Measurements from ENCODE around the gene RAB6B.

The RAB6B gene

DNA sequence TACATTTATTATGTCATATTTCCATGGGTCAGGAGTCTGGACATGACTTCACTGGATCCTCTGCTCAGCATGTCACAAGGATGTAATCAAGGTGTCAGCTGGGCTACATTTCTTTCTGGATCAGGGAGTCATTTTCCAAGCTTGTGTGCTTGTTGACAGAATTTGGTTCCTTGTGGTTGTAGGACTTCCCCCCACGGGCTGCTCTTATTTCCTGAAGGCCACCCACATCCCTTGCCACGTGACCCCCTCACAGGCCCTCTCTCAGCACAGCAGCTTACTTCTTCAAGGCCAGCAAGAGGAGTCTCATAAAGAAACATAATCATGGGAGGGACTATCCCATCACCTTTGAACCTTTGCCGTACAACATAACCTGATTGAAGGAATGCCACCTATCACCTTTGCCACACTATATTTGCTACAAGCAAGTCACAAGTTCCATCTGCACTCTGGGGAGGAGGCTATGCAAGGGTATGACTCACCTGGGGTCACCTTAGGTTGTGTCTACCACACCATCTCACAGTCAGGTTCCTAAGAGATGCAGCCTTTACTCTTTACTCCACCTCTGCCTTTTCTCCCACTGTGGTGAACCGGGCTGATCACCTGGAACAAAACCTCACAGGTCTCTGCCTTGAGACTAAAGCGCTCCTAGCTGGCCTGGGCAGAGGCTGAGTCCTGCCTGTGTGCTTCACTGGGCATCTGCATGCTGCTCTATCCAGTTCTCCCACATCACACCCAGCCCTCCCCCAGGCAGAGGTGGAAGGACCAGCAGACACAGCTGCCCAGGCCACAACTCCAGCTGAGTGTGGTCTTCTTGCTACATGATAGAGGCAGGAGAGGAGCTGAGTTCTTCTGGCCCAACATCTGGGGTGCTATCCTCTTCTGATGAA lies 13.5 kb downstream of the RAB6B start:
- no peak for DNase-seq (ENCODE audit: low read depth in 1 of 2, low spot score in 1 of 2)

DNA sequence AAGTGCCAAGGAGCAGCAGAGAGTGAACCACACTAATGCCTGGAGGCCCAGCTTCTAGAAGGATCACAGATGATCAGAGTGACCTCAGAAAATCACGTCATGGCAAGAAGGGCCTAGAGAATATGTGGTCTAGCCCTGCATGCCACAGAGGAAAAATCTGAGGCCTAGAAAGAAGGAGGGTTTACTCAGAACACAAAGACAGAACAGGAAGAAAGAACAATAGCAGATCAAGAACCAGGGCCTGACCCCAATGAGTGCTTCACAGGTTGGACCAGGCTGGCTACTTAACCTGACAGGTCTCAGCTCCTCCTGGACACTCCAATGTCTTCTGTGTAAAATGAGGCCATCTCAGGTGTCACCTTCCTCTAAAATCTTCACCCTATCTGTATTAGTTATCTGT lies 14.2 kb downstream of the RAB6B start:
- no peak for DNase-seq (ENCODE audit: low read depth in 1 of 2, low spot score in 1 of 2)

DNA sequence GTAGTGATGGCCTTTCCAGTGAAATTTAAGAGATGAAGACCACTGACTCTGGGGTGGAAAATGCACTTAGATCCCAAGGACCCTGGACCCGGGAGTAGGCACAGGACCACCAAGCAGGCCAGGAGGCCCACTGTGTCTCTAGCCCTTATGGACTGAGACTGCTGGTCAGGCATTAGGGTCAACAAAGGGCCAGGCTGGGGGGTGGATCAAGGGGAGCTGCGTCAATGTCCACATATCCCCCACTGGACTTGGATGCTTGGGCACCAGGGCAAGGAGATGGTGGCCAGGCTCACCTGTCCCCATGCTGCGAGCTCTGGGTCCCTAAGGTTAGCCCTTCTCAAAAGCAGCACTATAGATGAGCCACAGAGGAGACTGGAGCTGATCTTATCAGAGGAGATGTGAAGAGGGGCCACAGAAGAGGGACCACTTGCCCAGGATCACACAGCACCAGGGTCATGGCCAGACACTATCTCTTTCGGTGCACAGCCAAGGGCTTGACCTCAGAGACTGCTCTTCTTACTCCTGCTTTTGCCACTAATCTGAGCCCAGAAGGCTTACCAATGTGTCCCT lies 14.7 kb downstream of the RAB6B start:
- DNase-seq (ENCODE audit: low read depth in 1 of 2, low spot score in 1 of 2), result no peak

DNA sequence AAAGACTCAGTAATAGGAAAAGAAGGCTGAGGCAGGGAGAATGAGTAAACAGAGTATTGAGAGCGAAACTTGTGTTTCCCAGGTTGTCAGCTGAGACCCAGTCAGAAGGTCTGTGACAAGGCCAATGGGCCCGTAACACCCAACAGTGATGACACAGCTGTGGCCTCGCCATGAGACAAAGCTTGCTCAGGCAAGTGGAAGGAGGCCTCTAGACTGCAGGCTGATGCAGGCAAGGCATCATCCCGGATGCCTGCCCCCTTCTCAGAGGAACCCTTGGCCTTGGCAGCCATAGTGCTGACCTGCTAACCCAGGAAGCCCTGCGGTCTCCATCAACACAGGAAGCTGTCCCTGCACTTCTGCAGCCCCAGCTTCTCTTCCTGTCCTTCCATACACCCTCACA lies 15.4 kb downstream of the RAB6B start:
- DNase-seq (ENCODE audit: low read depth in 1 of 2, low spot score in 1 of 2), result no peak

DNA sequence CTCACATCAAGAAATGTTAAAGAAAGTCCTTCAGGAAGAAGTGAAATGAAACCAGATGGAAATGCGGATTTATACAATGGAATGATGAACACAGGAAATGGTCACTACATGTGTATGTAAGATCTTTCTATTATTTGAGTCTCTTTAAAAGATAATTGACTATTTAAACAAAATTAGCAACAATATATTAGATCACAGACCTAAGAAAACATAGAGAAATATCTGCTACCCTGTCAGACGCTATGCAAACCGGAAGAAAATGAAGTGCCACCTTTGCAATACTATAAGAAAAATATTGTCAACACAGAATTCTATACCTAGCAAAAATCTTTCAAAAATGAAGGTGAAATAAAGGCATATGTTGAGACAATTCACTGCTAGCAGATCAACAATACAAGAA lies 17.2 kb downstream of the RAB6B start:
- DNase-seq (ENCODE audit: low read depth in 1 of 2, low spot score in 1 of 2), result no peak

DNA sequence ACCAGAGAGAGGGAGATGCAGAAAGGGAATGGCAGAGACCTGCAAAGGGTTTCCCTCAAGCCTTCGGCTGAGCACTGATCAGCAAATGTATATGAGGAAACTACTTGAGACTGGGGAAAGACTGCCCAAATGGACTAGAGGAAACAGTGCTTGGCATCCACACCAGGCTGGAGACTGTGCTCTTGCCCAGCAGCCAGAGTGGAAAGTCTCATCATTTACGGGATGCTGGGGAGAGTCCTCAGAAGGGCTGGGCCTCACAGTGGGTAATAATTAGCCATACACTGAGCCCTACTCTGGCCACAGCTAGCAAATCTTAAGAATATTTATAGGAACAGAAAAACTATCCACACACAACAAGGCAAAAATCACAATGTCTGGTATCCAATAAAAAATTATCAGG lies 18.5 kb downstream of the RAB6B start:
- no peak for DNase-seq (ENCODE audit: low read depth in 1 of 2, low spot score in 1 of 2)

DNA sequence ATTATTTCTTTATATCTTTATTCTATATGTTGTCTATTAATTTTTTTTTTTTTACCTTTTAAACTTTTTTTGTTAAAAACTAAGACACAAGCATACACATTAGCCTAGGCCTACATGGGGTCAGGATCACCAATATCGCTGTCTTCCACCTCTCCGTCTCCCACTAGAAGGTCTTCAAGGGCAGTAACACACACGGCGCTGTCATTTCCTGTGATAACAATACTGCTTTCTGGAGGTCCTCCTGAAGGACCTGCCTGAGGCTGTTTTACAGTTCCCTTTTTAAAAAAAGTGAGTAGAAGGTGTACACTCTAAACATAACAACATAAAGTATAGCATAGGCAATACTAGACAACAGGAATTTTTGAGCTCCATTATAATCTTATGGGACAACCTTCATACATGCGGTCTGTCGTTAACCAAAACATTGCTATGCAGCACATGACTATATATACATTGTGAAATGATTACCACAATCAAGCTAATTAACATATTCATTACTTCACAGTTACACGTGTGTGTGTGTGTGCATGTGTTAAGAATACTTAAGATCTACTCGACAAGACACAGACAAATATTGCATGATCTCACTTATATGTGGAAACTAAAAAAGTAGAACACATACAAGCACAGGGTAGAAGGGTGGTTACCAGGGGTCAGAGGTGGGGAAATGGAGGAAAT lies 20.8 kb downstream of the RAB6B start:
- no peak for DNase-seq (ENCODE audit: low read depth in 1 of 2, low spot score in 1 of 2)

DNA sequence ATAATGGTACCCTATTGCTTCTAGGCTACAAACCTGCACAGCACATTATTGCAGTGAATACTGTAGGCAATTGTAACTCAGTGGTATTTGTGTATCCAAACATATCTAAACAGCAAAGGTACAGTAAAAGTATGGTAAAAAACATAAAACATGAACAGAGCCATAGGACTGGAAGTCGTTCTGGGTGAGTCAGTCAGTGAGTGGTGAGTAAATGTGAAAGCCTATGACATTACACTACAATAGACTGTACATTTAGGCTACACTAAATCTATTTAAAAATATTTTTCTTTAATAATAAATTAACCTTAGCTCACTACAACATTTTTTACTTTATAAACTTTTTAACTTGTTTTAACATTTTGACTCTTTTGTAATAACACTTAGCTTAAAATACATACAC lies 21.3 kb downstream of the RAB6B start:
- DNase-seq (ENCODE audit: low read depth in 1 of 2, low spot score in 1 of 2), result no peak

DNA sequence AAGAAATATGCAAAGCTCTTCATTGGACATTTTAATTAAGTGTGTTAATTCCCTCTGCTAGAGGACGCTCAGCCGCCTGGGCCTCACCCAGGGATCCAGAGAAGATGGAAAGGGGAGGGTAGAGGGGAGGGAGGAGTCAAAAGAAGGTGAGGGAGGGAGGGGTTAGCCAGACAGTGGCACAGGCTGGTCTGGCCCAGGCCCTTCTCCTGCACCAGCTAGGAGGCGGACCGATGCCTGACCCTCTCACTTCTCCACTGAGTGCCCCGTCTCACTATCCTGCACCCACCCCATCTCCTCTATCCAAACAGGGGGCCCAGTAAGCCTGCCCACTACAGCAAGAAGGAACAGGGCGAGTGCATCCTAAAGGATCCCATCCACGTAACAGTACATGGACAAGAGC lies 22.9 kb downstream of the RAB6B start:
- no peak for DNase-seq (ENCODE audit: low read depth in 1 of 2, low spot score in 1 of 2)

DNA sequence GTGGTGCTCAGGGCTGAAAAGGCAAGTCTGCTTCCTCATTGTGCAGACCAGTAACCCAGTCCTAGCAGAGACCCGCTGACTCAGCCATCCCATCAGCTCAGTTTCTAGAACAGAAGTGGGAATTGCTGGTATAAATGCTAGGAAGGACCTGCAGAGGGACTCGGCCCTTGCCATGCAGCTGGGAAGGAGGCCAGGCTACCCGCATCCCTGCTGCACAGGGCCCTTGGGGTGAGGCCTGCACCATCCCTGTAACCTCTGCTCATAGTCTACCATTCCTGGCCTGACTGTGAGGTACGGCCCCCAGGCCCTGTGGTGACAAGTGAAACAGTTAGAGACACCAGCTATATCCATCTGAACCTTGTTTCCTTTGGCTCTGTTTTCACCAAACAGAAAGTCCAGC lies 23.5 kb downstream of the RAB6B start:
- DNase-seq (ENCODE audit: low read depth in 1 of 2, low spot score in 1 of 2), result no peak

DNA sequence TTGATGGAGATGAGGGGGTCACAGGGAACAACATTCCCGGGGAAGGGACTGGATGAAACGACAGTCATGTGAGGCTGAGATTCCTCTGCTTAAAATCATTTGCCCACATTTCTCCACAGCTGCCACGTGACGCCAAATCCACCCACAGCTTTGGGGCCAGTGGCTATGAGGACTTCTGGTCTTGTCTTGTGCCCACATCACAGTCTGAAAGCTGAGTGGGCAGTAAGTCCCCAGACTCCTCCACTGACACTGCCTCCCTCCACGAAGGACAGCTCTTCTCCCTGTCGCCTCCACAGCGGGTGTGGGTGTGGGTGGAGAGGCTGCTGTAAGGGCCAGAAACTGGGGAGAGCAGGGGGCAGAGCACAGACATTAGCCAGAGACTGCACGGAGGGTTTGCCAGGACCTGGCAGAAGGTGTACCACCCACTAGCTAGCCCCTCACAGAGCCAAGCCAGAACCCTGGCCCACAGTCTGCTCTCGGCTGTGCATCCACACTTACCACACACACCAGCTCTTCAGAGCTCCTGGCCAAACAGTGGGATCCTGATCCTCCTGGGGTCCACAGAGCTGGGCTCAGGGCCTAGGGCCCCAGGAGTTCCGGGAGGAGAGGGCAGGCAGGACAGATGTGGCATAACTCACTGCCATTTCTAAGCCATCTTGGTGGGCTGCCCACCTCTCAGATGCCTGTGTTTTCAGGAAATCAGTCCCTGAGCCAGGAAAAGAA lies 24.2 kb downstream of the RAB6B start:
- DNase-seq (ENCODE audit: low read depth in 1 of 2, low spot score in 1 of 2), result no peak

DNA sequence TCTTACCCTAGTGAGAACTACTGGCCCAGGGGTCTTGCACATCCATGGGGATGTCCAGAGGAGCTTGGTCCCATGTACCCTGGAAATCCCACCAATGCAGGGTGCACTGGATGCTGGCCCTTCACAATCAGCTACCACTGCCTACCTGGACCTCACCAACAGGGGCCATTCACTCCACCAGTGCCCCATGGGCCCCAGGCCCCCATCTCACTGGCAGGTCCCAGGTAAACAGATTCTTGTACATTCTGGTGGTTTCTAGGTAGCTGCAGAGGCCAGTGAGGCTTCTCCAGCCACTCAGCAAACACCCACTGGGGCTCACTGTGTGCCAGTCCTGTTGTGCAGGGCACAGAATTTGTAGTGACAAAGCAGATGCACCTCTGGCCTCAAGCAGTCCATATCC lies 24.9 kb downstream of the RAB6B start:
- DNase-seq (ENCODE audit: low read depth in 1 of 2, low spot score in 1 of 2), result no peak

DNA sequence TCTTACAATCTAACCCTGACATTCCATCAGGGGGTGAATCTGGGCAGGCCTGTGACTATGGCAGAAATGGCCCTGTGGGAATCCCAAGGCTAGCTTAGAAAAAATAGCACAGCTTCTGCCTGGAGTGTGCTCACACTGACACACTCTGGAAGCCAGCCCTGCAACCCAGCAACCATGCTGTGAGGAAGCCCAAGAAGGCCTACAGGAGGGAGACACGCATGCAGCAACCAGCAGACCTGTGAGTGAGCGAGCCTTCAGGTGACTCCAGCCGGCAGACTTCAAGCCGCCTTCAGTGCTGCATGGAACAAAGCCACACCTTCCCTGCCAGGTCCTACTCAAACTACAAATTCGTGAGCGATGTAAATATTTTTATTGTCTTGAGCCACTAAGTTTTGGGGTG lies 26.1 kb downstream of the RAB6B start:
- no peak for DNase-seq (ENCODE audit: low read depth in 1 of 2, low spot score in 1 of 2)

DNA sequence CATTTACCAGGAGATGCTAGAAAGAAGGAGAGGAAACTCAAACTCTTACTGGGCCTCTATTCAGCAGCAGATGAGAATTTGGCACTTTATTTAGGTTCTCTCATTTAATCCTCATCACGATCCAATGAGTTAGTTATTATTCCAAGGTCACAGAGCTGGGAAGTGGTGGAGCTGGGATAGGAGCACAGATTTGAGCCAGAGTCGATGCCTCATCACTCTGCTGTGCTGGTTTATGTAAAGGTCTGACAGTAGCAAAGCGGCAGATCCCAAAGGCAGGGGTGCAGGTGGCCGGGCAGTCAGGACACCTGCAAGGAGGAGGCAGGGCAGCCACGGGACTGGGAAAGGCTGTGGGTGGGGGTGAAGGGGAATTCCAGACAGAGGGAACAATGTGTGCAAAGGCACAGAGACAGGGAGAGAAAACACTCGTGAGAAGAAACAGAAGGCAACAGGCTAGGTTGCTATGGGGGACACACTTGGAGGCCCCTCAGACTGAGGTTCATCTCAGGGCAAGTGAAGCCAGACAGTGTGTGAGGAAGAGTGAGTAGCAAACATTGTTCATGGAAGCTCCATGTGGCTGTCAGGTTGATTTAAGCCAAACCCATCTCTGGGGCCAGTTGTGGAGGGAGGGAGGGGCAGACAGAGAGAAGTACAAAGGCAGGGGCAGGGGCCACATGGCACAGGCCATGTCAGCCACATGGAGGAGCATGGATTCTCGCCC lies 26.8 kb downstream of the RAB6B start:
- DNase-seq (ENCODE audit: low read depth in 1 of 2, low spot score in 1 of 2), result no peak

DNA sequence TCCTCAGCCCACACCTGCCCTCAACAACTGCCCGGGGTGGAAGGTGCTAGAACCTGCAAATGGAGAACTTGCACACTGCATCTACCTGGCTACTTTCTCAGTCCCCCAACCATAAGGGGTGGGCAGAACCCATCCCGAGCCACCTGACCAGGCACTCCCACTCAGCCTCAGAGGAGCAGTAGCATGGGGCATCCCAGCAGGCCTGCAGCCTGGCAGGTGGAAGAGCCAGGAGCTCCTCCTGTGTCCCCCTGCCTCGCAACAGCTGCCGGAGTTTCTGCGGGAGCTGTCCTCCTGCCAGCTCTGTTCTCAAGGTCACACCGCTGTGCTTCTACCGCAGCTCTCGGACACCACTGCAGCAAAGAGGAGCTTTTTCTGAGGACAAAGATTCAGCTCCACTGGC lies 27.5 kb downstream of the RAB6B start:
- no peak for DNase-seq (ENCODE audit: low read depth in 1 of 2, low spot score in 1 of 2)

DNA sequence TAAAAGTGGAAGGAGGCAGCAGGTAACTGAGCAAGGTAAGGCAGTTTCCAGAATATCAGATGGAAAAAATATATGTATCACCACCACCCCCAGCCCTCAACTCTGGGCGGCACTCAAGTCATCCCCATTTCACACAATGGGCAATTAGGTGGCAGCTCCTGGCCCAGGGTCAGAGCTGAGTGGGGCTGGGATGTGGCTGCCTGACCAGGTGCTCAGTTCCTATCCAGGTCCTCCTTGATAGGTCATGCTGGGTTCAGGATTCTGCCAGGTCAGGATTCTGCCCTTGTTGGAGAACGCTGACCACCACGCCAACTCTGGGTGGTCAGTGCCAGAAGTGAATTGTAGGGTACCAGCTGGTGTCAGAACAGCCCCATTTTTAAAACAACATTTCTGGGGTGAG lies 29.5 kb downstream of the RAB6B start:
- DNase-seq (ENCODE audit: low read depth in 1 of 2, low spot score in 1 of 2), result no peak

DNA sequence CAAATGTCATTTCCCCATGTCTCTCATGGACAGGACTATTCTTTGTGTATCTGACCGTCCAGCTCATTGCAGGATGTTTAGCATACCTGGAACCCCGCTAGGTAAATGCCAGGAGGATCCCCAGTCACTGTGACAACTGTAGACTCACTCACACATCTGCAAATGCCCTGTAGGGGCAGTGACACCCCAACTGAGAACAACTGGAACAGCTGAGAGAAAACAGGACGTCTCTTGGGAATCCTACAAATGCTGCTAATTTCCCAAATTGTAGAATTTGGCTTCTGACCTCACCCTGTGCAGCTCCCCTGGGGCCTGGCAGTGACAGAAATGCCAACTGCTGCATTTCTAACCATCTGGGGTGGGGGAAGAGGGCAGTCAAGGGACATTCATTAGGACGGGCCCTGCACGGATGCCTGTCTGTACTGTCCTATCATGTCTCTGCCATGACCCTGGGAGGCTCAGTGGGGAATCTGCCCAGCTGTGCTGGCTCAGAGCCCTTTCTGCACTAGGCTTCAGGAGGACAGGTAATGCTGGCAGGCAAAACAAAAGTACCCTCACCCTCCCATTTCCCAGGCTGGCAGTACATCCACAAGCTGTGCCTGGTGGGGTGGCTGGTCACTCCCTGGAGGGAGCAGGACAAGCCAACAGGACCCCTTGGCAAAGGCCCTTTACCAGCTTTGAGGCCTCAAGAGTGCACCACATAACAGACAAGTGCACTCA lies 30.4 kb downstream of the RAB6B start:
- DNase-seq (ENCODE audit: low read depth in 1 of 2, low spot score in 1 of 2), result no peak

DNA sequence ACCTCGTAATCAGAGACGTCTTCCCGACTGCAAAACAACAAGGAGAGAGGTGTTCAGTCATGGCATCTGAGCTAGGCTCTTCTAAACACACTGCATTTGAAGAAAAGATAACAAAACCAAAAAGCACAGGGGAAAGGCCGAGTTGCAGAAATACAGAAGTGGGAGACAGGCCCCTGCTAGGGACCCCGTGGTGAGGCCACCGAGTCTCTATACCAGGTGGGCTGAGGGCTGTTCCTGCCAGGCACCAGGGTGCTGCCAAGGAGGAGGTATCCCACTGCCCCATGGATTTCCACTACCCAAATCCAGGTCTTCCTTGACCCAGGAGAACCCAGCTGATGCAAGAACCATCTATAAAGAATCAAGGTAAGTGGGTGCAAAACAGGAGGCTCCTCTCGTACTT lies 31.1 kb downstream of the RAB6B start:
- DNase-seq (ENCODE audit: low read depth in 1 of 2, low spot score in 1 of 2), result no peak

DNA sequence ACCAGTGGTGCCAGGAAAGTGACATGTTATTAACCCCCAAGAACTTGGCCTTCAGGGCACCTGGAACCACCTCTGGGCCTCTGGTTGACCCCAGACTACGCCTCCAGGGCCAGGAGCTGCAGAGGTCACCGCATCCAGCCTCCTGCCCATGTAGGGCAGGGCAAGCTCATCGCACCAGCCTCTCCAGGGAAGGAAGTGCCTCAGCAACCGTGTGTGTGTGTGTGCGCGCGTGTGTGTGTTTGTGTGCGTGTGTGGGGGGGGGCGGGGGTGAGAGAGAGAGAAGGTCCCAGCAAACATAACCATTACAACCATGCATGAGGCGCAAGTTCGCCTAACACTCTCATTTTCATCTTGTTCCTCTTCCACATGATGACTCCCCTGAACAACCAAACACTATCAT lies 31.8 kb downstream of the RAB6B start:
- DNase-seq (ENCODE audit: low read depth in 1 of 2, low spot score in 1 of 2), result no peak

DNA sequence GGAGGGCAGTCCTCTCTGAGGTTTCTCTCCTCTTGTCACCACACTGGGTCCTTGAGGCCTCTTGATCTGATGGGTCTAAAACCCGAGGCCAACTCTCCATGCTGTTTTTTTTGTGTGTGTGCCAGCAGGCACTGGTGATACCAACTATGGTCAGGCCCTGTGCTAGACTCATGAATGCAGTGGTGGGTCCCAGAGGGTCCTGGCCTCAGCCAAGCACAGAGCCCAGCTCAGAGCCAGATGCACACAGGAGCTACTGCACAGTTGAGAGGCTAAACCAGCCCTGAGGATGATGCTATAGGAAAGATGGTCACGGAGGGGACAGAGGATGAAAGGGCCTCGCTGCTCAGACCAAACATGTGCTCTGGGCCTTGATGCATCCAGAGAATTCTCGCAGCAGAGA lies 33.5 kb downstream of the RAB6B start:
- no peak for DNase-seq (ENCODE audit: low read depth in 1 of 2, low spot score in 1 of 2)

DNA sequence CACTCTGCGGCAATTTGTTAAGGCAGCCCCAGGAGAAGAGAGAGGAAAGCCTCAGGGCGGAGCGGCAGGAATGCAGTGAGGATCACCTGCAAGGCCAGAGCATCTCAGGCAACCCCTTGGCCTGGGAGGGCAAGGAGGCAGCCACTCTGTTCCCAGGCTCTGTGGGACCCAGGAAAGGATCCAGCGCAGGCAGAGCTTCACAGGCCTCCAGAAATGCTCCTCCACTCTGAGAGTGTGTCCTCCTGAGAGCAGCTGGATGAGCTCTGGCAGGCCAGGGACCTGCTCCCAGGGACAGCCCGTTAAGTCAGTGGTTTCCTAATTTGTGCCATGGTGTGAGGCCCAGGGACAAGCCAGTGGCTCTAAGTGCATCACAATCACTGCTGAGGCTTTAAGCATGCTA lies 35.2 kb downstream of the RAB6B start:
- DNase-seq (ENCODE audit: low read depth in 1 of 2, low spot score in 1 of 2), result no peak

Measured in stimulated activated CD4-positive, alpha-beta T cell treated with anti-CD3 and anti-CD28 coated beads, Interleukin-15, amount 100 ng/mL, for 1 hour (primary cell).